Measurements from ENCODE around the gene PCID2. TPM values are rescaled to one million over a fixed set of nuclear protein-coding genes. Genes with fewer than 3 reads are reported as not detected.

PCID2 gene
- total RNA-seq, 1 donor from 2014 or later = 44.9 TPM

DNA sequence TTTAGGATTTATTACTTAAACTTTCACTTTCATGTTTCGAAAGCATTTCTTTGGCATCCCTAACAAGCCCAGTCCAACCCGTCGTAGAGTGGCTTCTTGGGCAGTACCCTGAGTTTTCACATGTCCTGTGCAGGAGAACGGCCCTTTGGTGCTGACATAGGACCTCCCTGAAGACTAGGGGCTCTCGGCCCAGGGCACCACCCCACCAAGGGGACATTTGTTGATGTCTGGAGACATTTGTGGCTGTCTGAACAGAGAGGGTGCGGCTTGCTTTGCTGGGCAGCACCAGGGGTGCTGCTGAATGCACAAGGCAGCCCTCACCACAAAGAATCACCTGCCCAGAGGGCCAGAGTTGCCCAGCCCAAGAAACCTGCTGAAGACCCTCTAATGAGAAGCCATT, 31.5 kb upstream of the PCID2 start:
- Histone ChIP-seq H3K9me3 (no peaks in the 10 kb centered on the region), H3K4me1 (no peaks in the 10 kb centered on the region), H3K27ac (no peak overlapping the region), H3K4me3 (no peak overlapping the region), H3K36me3 (peaks cover 0 to 61% of the 10 kb centered on the region in 2 donors), H3K27me3 (no peaks in the 10 kb centered on the region)
- DNase-seq (ENCODE audit: extremely low spot score in 2 of 2) = no peak
- TF ChIP-seq POLR2AphosphoS5 (IDR thresholded peaks at IDR 0.05; ENCODE audit: insufficient read depth in 1 of 2, low read depth in 1 of 2) (no peak), POLR2A (IDR thresholded peaks at IDR 0.05) (no peak)
- TF ChIP-seq, protein P1, sequence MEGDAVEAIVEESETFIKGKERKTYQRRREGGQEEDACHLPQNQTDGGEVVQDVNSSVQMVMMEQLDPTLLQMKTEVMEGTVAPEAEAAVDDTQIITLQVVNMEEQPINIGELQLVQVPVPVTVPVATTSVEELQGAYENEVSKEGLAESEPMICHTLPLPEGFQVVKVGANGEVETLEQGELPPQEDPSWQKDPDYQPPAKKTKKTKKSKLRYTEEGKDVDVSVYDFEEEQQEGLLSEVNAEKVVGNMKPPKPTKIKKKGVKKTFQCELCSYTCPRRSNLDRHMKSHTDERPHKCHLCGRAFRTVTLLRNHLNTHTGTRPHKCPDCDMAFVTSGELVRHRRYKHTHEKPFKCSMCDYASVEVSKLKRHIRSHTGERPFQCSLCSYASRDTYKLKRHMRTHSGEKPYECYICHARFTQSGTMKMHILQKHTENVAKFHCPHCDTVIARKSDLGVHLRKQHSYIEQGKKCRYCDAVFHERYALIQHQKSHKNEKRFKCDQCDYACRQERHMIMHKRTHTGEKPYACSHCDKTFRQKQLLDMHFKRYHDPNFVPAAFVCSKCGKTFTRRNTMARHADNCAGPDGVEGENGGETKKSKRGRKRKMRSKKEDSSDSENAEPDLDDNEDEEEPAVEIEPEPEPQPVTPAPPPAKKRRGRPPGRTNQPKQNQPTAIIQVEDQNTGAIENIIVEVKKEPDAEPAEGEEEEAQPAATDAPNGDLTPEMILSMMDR (IDR thresholded peaks at IDR 0.05) = no peak
- intact Hi-C loops (cut with DNase I) = no loop called here

DNA sequence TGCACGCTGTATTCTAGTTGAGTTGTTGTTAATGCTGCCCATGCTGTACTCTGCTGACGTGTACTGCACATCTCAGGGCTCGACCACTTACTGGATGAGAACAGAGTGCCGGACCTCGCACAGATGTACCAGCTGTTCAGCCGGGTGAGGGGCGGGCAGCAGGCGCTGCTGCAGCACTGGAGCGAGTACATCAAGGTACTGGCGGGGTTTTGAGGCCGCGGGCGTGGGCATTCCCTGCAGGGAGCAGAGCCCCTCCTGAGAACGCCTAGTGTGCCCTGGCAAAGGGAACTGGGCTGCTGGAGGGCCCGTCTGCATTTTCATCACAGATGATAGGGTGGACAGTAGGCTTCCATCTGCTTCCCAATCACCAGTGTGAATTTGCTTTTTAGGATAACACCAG, 30.9 kb upstream of the PCID2 start:
- Histone ChIP-seq H3K9me3 (no peaks in the 10 kb centered on the region), H3K4me3 (no peak overlapping the region), H3K27ac (no peak overlapping the region), H3K27me3 (no peaks in the 10 kb centered on the region), H3K4me1 (no peaks in the 10 kb centered on the region), H3K36me3 (peaks cover 0 to 59% of the 10 kb centered on the region in 2 donors)
- DNase-seq (ENCODE audit: extremely low spot score in 2 of 2) = no peak
- TF ChIP-seq, protein P1 (IDR thresholded peaks at IDR 0.05) = no peak
- intact Hi-C loops (cut with DNase I) = no loop called here

DNA sequence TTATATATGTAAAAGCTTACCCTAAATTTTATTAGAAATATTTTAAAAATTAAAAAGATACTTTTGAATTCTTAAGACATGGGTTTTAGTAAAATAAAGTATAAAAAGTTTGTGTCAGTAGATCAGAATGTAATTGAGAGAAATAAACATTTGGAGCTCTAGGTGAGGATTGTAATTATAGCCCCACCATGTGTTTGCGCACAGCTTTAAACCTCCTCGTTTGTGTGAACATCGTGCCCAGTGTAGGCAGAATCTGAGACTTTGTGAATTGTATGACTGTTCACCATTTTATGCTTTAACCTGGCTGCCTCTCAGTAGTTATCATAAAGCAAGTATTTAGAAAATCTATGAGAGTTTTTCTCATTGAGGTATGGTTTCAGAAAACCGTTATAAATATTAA, 30.1 kb upstream of the PCID2 start:
- Histone ChIP-seq H3K4me3 (no peak overlapping the region), H3K9me3 (no peaks in the 10 kb centered on the region), H3K27me3 (no peaks in the 10 kb centered on the region), H3K4me1 (no peaks in the 10 kb centered on the region), H3K36me3 (peaks cover 0 to 55% of the 10 kb centered on the region in 2 donors), H3K27ac (no peak overlapping the region)
- intact Hi-C loops (cut with DNase I) = no loop called here
- DNase-seq (ENCODE audit: extremely low spot score in 2 of 2) = no peak
- TF ChIP-seq, protein P1 (IDR thresholded peaks at IDR 0.05) = no peak
- TF ChIP-seq POLR2A (IDR thresholded peaks at IDR 0.05) = no peak
- TF ChIP-seq POLR2AphosphoS5 (IDR thresholded peaks at IDR 0.05; ENCODE audit: insufficient read depth in 1 of 2, low read depth in 1 of 2) = no peak

DNA sequence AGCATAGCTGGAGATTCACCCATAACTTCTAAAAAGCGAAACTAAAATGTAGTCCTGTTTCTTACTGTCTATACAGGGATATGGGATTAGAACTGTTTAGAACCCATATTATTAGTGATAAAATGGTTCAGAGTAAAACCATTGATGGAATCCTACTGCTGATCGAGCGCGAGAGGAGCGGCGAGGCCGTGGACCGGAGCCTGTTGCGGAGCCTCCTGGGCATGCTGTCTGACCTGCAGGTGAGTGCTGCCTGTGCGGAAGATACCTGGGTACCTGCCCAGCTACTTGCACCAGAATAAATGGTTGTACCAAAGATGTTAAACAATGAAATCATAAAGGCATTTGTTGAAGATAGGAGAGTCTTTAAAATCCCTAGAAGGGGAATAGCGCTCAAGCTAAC, 24.6 kb upstream of the PCID2 start:
- no peaks in the 10 kb centered on the region for H3K27me3 ChIP-seq
- H3K4me1 ChIP-seq = no peaks in the 10 kb centered on the region
- no peaks in the 10 kb centered on the region for H3K9me3 ChIP-seq
- H3K4me3 ChIP-seq = no peak overlapping the region
- H3K36me3 ChIP-seq = peaks cover 0 to 54% of the 10 kb centered on the region in 2 donors
- TF ChIP-seq POLR2AphosphoS5 (IDR thresholded peaks at IDR 0.05; ENCODE audit: insufficient read depth in 1 of 2, low read depth in 1 of 2) (no peak), POLR2A (IDR thresholded peaks at IDR 0.05) (no peak)
- TF ChIP-seq, protein P1 (IDR thresholded peaks at IDR 0.05) = no peak
- DNase-seq (ENCODE audit: extremely low spot score in 2 of 2) = no peak
- intact Hi-C loops (cut with DNase I) = no loop called here
- H3K27ac ChIP-seq = no peak overlapping the region

DNA sequence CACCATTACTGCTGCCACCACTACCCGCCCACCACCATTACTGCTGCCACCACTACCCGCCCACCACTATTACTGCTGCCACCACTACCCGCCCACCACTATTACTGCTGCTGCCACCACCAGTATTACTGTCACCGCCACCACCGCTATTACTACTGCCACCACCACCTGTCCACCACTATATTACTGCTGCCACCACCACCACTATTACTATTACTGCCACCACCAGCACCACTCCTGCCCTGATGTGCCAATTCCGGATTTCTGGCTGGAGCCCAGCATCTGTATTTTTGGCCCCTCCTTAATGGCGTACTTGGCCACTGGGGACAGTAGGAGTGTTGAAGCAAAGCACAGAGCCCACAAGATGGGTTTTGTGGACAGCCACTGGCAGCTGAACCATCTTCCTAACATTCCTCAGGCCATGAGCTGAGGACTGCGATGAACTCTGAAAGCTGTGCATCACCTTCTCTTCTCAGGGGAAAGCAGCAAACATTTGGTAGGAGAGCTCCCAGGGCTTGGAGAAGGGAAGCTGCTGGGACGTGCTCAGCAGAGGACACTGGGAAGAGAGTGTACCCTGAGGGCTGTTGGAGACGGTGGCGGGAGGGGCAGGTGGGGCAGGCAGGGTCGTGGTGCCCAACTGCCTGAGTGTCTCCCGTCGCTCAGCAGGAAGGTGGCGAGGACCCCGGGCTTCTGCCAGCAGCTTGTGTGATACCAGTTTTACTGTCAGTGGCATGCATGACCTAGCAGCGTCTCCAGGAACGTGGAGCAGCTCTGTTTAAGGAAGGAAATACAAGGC, 23.9 kb upstream of the PCID2 start:
- TF ChIP-seq POLR2AphosphoS5 (IDR thresholded peaks at IDR 0.05; ENCODE audit: insufficient read depth in 1 of 2, low read depth in 1 of 2) (no peak), POLR2A (IDR thresholded peaks at IDR 0.05) (no peak)
- TF ChIP-seq, protein P1 (IDR thresholded peaks at IDR 0.05) = no peak
- intact Hi-C loops (cut with DNase I) = no loop called here
- Histone ChIP-seq H3K36me3 (peaks cover 0 to 58% of the 10 kb centered on the region in 2 donors), H3K9me3 (no peaks in the 10 kb centered on the region), H3K4me1 (no peaks in the 10 kb centered on the region), H3K27ac (no peak overlapping the region), H3K4me3 (no peak overlapping the region), H3K27me3 (no peaks in the 10 kb centered on the region)
- DNase-seq (ENCODE audit: extremely low spot score in 2 of 2) = no peak
